Renal pelvis (tissue), 4 donors: ENCODE data around the gene NFYC. TPM values are rescaled to one million over a fixed set of nuclear protein-coding genes. Genes with fewer than 3 reads are reported as not detected.

Experiments
- DNase-seq: peaks from one replicate; pipeline ENCODE4 v3.0.0-alpha.2; 2013
- polyA plus RNA-seq, 3 donors: library from polyadenylated mRNA; unstranded; fragments of 120-200 nt; gene quantifications; one replicate each; pipeline ENCODE4 v1.2.1, GENCODE V29; 2013; ENCODE audit not compliant: insufficient read length in 3 of 3

NFYC gene
- polyA plus RNA-seq, 3 donors: 95.0 to 121 (median 116) TPM

- DNase-seq: no peak
Measured at GRCh38 chr1:40818264-40818961, 126.9 kb downstream of the NFYC start.

GRCh38 chr1:40819101-40819500, 127.6 kb downstream of the NFYC start:
- no peak for DNase-seq

GRCh38 chr1:40820251-40820797, 128.8 kb downstream of the NFYC start:
- DNase-seq: no peak

Other genes starting within 250 kb of the NFYC start
- gene ZFP69B, start 241.2 kb upstream of the NFYC start, polyA plus RNA-seq: 1 to 10 TPM; 5.1 to 5.8 (median 5.7) TPM
- 10 to 100 TPM in 1 of 3 donors, 1 to 10 TPM in 2; 5.6 to 10.4 (median 7.3) TPM for gene ZFP69, start 214.4 kb upstream of the NFYC start, polyA plus RNA-seq
- 10 to 100 TPM; 10.5 to 14.6 (median 13.4) TPM for gene EXO5, start 182.9 kb upstream of the NFYC start, polyA plus RNA-seq
- 10 to 100 TPM; 10.1 to 14.3 (median 13.6) TPM for gene ZNF684, start 160.1 kb upstream of the NFYC start, polyA plus RNA-seq
- 1 to 10 TPM; 1.9 to 2.2 (median 1.9) TPM for gene RIMS3, start 26.0 kb upstream of the NFYC start, polyA plus RNA-seq
- gene KCNQ4, start 92.1 kb downstream of the NFYC start, polyA plus RNA-seq: 1 to 10 TPM; 2.1 to 2.5 (median 2.5) TPM
- gene CITED4, start 170.7 kb downstream of the NFYC start, polyA plus RNA-seq: 1 to 10 TPM; 5.6 to 7.1 (median 6.3) TPM